Mesenchymal stem cell (in vitro differentiated cells and primary cell): ENCODE results near the gene ZNF428.
"Not testable (repeated sequence)": the region's sequence is repeated elsewhere in the genome, so short reads cannot be mapped to it uniquely, and the experiment has no call there.

Experiments
- DNase-seq: peaks from one replicate; pipeline ENCODE4 v3.0.0-alpha.2; 2013
- H2AFZ ChIP-seq: one replicate; pipeline ENCODE4 v1.6.1; 2013; ENCODE audit warnings: low read depth, mild to moderate bottlenecking, control low read depth, inconsistent platforms, low read length, moderate library complexity
- H2AK5ac ChIP-seq: 2 replicates; pipeline ENCODE4 v1.6.1; 2013; ENCODE audit warnings: low read length, moderate library complexity, mild to moderate bottlenecking, inconsistent platforms; ENCODE audit not compliant: severe bottlenecking
- H2BK120ac ChIP-seq: one replicate; pipeline ENCODE4 v1.6.1; 2013; ENCODE audit warnings: low read depth, mild to moderate bottlenecking, inconsistent platforms, low read length, moderate library complexity
- H2BK12ac ChIP-seq, 2 experiments: one replicate each; pipeline ENCODE4 v1.6.1; 2013; ENCODE audit warnings: inconsistent platforms in 2 of 2, low read length in 2 of 2, mild to moderate bottlenecking in 2 of 2, moderate library complexity in 2 of 2, control low read depth in 1 of 2
- H2BK15ac ChIP-seq: one replicate; pipeline ENCODE4 v1.6.1; 2013; ENCODE audit warnings: mild to moderate bottlenecking, low read depth, inconsistent platforms; ENCODE audit not compliant: poor library complexity, severe bottlenecking
- H2BK5ac ChIP-seq: 2 replicates; pipeline ENCODE4 v1.6.1; 2013; ENCODE audit warnings: low read depth, mild to moderate bottlenecking, low read length, control low read depth, inconsistent platforms; ENCODE audit not compliant: poor library complexity, severe bottlenecking
- H3K14ac ChIP-seq, 2 experiments: one replicate each; pipeline ENCODE4 v1.6.1; 2013; ENCODE audit warnings: inconsistent platforms in 2 of 2, low read length in 2 of 2, control low read depth in 1 of 2, mild to moderate bottlenecking in 1 of 2, moderate library complexity in 1 of 2
- H3K18ac ChIP-seq, 2 experiments: one replicate each; pipeline ENCODE4 v1.6.1; 2013; ENCODE audit warnings: inconsistent platforms in 2 of 2, low read length in 2 of 2, control low read depth in 1 of 2, low read depth in 1 of 2, mild to moderate bottlenecking in 1 of 2
- H3K23ac ChIP-seq, 2 experiments: one replicate each; pipeline ENCODE4 v1.6.1; 2013; ENCODE audit warnings: inconsistent platforms in 2 of 2, low read length in 2 of 2, mild to moderate bottlenecking in 2 of 2, moderate library complexity in 2 of 2, control low read depth in 1 of 2
- H3K27ac ChIP-seq: 2 replicates; pipeline ENCODE4 v1.5.1; 2013; ENCODE audit warnings: mild to moderate bottlenecking, moderate library complexity, low read length, control low read depth, inconsistent platforms; ENCODE audit not compliant: poor library complexity, severe bottlenecking
- H3K27me3 ChIP-seq, 2 experiments: 2 replicates each; pipeline versions ENCODE4 v1.6.1 to v1.7.0; 2013; ENCODE audit warnings: low read length in 2 of 2, mild to moderate bottlenecking in 2 of 2, moderate library complexity in 2 of 2, control low read depth in 1 of 2, inconsistent platforms in 1 of 2; ENCODE audit not compliant: control insufficient read depth in 1 of 2, insufficient read depth in 1 of 2
- H3K36me3 ChIP-seq, 2 experiments: 2 replicates each; pipeline versions ENCODE4 v1.6.1 to v1.7.0; 2013; ENCODE audit warnings: low read length in 2 of 2, control low read depth in 1 of 2, inconsistent platforms in 1 of 2, low read depth in 1 of 2, mild to moderate bottlenecking in 1 of 2; ENCODE audit not compliant: insufficient read depth in 2 of 2, control insufficient read depth in 1 of 2
- H3K4ac ChIP-seq, 2 experiments: one replicate each; pipeline ENCODE4 v1.6.1; 2013; ENCODE audit warnings: inconsistent platforms in 2 of 2, low read length in 2 of 2, mild to moderate bottlenecking in 2 of 2, moderate library complexity in 2 of 2, control low read depth in 1 of 2, low read depth in 1 of 2
- H3K4me1 ChIP-seq: 2 replicates; pipeline ENCODE4 v1.6.1; 2013; ENCODE audit warnings: low read depth, low read length, control low read depth; ENCODE audit not compliant: control insufficient read depth, insufficient read depth
- H3K4me2 ChIP-seq: 2 replicates; pipeline ENCODE4 v1.6.1; 2013; ENCODE audit warnings: low read length, mild to moderate bottlenecking, inconsistent platforms; ENCODE audit not compliant: poor library complexity, severe bottlenecking
- H3K4me3 ChIP-seq, 2 experiments: 2 replicates each; pipeline versions ENCODE4 v1.5.1 to v1.7.0; 2013; ENCODE audit warnings: low read length in 2 of 2, mild to moderate bottlenecking in 2 of 2, control low read depth in 1 of 2, low read depth in 1 of 2; ENCODE audit not compliant: insufficient read depth in 1 of 2
- H3K79me1 ChIP-seq: replicated peaks from 2 replicates; pipeline ENCODE4 v1.6.1; 2013; ENCODE audit warnings: mild to moderate bottlenecking, control low read depth, low read length, inconsistent platforms; ENCODE audit not compliant: poor library complexity, severe bottlenecking
- H3K9ac ChIP-seq: 2 replicates; pipeline ENCODE4 v1.7.0; 2013; ENCODE audit warnings: mild to moderate bottlenecking, low read length, moderate library complexity
- H3K9me3 ChIP-seq: 2 replicates; pipeline ENCODE4 v1.7.0; 2013; ENCODE audit warnings: mild to moderate bottlenecking, low read length; ENCODE audit not compliant: control insufficient read depth
- H4K8ac ChIP-seq: one replicate; pipeline ENCODE4 v1.6.1; 2013; ENCODE audit warnings: inconsistent platforms, mild to moderate bottlenecking, low read length, moderate library complexity
- H4K91ac ChIP-seq: one replicate; pipeline ENCODE4 v1.6.1; 2013; ENCODE audit warnings: mild to moderate bottlenecking, low read length, inconsistent platforms
- WGBS: methylation state at CpG from one replicate; pipeline ENCODE4 v1.1.7; 2013; ENCODE audit warnings: mixed read lengths; 5-methylcytosine and 5-hydroxymethylcytosine counted together

Gene ZNF428

GRCh38 chr19:43606569-43607229 lies 12.7 kb downstream of the ZNF428 start:
- Histone ChIP-seq H3K18ac (no peak overlapping the region), H3K23ac (no peak overlapping the region), H2BK5ac (no peak overlapping the region), H2BK120ac (no peak overlapping the region), H3K36me3 (peaks cover 32 to 44% of the 10 kb centered on the region in 2 experiments), H3K27ac (no peak overlapping the region), H3K9me3 (no peaks in the 10 kb centered on the region), H2AFZ (no peak overlapping the region), H3K79me1 (peaks cover 44% of the 10 kb centered on the region), H3K4me2 (no peak overlapping the region), H3K4me3 (no peak overlapping the region), H4K8ac (no peak overlapping the region), H4K91ac (no peak overlapping the region), H2BK15ac (no peak overlapping the region), H3K14ac (no peak overlapping the region), H3K27me3 (no peaks in the 10 kb centered on the region), H3K4me1 (peaks cover 7% of the 10 kb centered on the region), H2AK5ac (no peak overlapping the region), H3K9ac (no peak overlapping the region), H3K4ac (no peak overlapping the region), H2BK12ac (no peak overlapping the region)
- 98% methylated on average over 6 of the region's 7 CpGs for WGBS
- DNase-seq = no peak

- no peak overlapping the region for H3K4me2 ChIP-seq
- no peak overlapping the region for H3K18ac ChIP-seq
- H3K27ac ChIP-seq = no peak overlapping the region
- no peak overlapping the region for H2BK5ac ChIP-seq
- H3K9ac ChIP-seq = no peak overlapping the region
- H3K4me3 ChIP-seq = no peak overlapping the region
- H3K4ac ChIP-seq = no peak overlapping the region
- H2BK12ac ChIP-seq = no peak overlapping the region
- H2AFZ ChIP-seq = no peak overlapping the region
- H3K79me1 ChIP-seq = peaks cover 49% of the 10 kb centered on the region
- no peak overlapping the region for H2BK15ac ChIP-seq
- no peak overlapping the region for H4K91ac ChIP-seq
- H3K23ac ChIP-seq = no peak overlapping the region
- no peaks in the 10 kb centered on the region for H3K27me3 ChIP-seq
- H3K36me3 ChIP-seq = peaks cover 36 to 38% of the 10 kb centered on the region in 2 experiments
- WGBS = 90% methylated on average over 6 of the region's 7 CpGs
- H3K4me1 ChIP-seq = peaks cover 6% of the 10 kb centered on the region
- no peak overlapping the region for H3K14ac ChIP-seq
- no peak overlapping the region for H2BK120ac ChIP-seq
- DNase-seq = no peak
- no peak overlapping the region for H4K8ac ChIP-seq
- H2AK5ac ChIP-seq = no peak overlapping the region
- no peaks in the 10 kb centered on the region for H3K9me3 ChIP-seq
These were observed 13.4 kb downstream of the ZNF428 start for GRCh38 chr19:43605875-43606568.

- not testable (repeated sequence) for H3K4ac ChIP-seq, H3K14ac ChIP-seq, H3K18ac ChIP-seq, H2BK12ac ChIP-seq, H2AFZ ChIP-seq, H4K91ac ChIP-seq, H3K4me3 ChIP-seq, H2AK5ac ChIP-seq, H2BK120ac ChIP-seq, DNase-seq, H2BK5ac ChIP-seq, H4K8ac ChIP-seq, H3K4me1 ChIP-seq, H3K9me3 ChIP-seq, H3K23ac ChIP-seq, H2BK15ac ChIP-seq, H3K27ac ChIP-seq, H3K27me3 ChIP-seq, H3K4me2 ChIP-seq
- peaks cover 24 to 41% of the 10 kb centered on the region in 2 experiments for H3K36me3 ChIP-seq
- peak overlapping the region; percentile 49 for H3K9ac ChIP-seq
- H3K79me1 ChIP-seq = peaks cover 40% of the 10 kb centered on the region
- WGBS = 98% methylated on average over 5 of the region's 5 CpGs
These were observed 19.1 kb downstream of the ZNF428 start for GRCh38 chr19:43600326-43600725.

- Histone ChIP-seq H3K18ac (no peak overlapping the region), H3K27me3 (no peaks in the 10 kb centered on the region), H3K27ac (no peak overlapping the region), H3K9ac (peak overlapping the region; percentile 49), H4K8ac (no peak overlapping the region), H2BK120ac (no peak overlapping the region), H2BK12ac (no peak overlapping the region), H3K9me3 (no peaks in the 10 kb centered on the region), H3K79me1 (peaks cover 39% of the 10 kb centered on the region), H3K36me3 (peaks cover 24 to 41% of the 10 kb centered on the region in 2 experiments), H2AK5ac (no peak overlapping the region), H3K4ac (no peak overlapping the region), H3K4me2 (no peak overlapping the region), H3K4me1 (peaks cover 8% of the 10 kb centered on the region), H2AFZ (no peak overlapping the region), H2BK5ac (no peak overlapping the region), H4K91ac (no peak overlapping the region), H3K4me3 (no peak overlapping the region), H2BK15ac (no peak overlapping the region), H3K14ac (no peak overlapping the region), H3K23ac (no peak overlapping the region)
- no peak for DNase-seq
- 100% methylated on average over 2 of the region's 4 CpGs for WGBS
These were observed 19.7 kb downstream of the ZNF428 start for GRCh38 chr19:43599635-43600295.
